Endothelial cell of umbilical vein (primary cell): ENCODE measurements around the gene RAD50. TPM values are rescaled to one million over a fixed set of nuclear protein-coding genes. Genes with fewer than 3 reads are reported as not detected.

ENCODE experiments used
- BruUV-seq: library from RNA; stranded (reverse); fragments of 400-500 nt; replicated peaks from 2 replicates; lab custom pipeline; 2021; lab: Mats Ljungman, UMichigan
- CTCF ChIA-PET: fragments of 300-600, 350-600 bp; sonication (Branson Sonifier 250); formaldehyde crosslinking; loops from one replicate; lab custom pipeline; 2021; ENCODE audit warnings: antibody characterized with exemption, inconsistent platforms; lab: Charles Lee
- POLR2A ChIA-PET: fragments of 300-600, 350-600 bp; sonication (Branson Sonifier 250); formaldehyde crosslinking; loops from one replicate; lab custom pipeline; 2021; ENCODE audit warnings: antibody characterized with exemption, inconsistent platforms; lab: Charles Lee
- DNase-seq: peaks from one replicate; pipeline ENCODE4 v3.0.0-alpha.2; 2011; ENCODE audit warnings: low read depth, low spot score
- FAIRE-seq: peaks from 2 replicates; lab custom pipeline; 2011; peaks lifted over from hg19 to GRCh38; lab: Jason Lieb, UNC
- H2AFZ ChIP-seq: 2 replicates; pipeline ENCODE4 v1.6.0; 2012; ENCODE audit warnings: low read depth, low read length, control low read depth, inconsistent platforms
- H3K27ac ChIP-seq: 2 replicates; pipeline ENCODE4 v1.5.1; 2011; ENCODE audit warnings: low read depth, mild to moderate bottlenecking, control low read depth, low read length, moderate library complexity; ENCODE audit not compliant: insufficient read depth
- H3K27me3 ChIP-seq, 2 experiments: 2 replicates each; pipeline versions ENCODE4 v1.6.0 to v1.6.1; 2011; ENCODE audit warnings: low read length in 2 of 2, mixed read lengths in 1 of 2; ENCODE audit not compliant: control insufficient read depth in 2 of 2, insufficient read depth in 2 of 2
- H3K36me3 ChIP-seq, 2 experiments: 2 replicates in 1 of 2; 3 replicates in 1 of 2; pipeline ENCODE4 v1.5.1; 2011; ENCODE audit warnings: low read length in 2 of 2, mild to moderate bottlenecking in 1 of 2, moderate library complexity in 1 of 2; ENCODE audit not compliant: control insufficient read depth in 2 of 2, insufficient read depth in 2 of 2; ENCODE audit errors: extremely low read depth in 1 of 2
- H3K4me1 ChIP-seq: 3 replicates; pipeline ENCODE4 v1.5.1; 2011; ENCODE audit warnings: mild to moderate bottlenecking, low read length; ENCODE audit not compliant: control insufficient read depth, insufficient read depth; ENCODE audit errors: extremely low read depth
- H3K4me2 ChIP-seq: 2 replicates; pipeline ENCODE4 v1.6.1; 2011; ENCODE audit warnings: low read length, control low read depth, mixed read lengths; ENCODE audit not compliant: insufficient read depth
- H3K4me3 ChIP-seq, 3 experiments: fragments of 200-600 bp in 1 of 3; sonication (generic), shearing (Covaris generic) in 1 of 3; replicated peaks in 1 of 3; 2 replicates each; pipeline ENCODE4 v1.5.1; 2011 to 2016; ENCODE audit warnings: control low read depth in 3 of 3, low read length in 3 of 3, mild to moderate bottlenecking in 2 of 3, inconsistent platforms in 1 of 3, low read depth in 1 of 3, moderate library complexity in 1 of 3; ENCODE audit not compliant: insufficient read depth in 1 of 3
- H3K79me2 ChIP-seq: 2 replicates; pipeline ENCODE4 v1.6.0; 2012; ENCODE audit warnings: low read length, inconsistent platforms; ENCODE audit not compliant: control insufficient read depth, insufficient read depth
- H3K9ac ChIP-seq: replicated peaks from 2 replicates; pipeline ENCODE3; 2011; ENCODE audit warnings: low read length, control low read depth; ENCODE audit not compliant: insufficient read depth; ENCODE audit errors: extremely low read depth
- H3K9me1 ChIP-seq: replicated peaks from 3 replicates; pipeline ENCODE4 v1.6.0; 2011; ENCODE audit warnings: mild to moderate bottlenecking, low read length; ENCODE audit not compliant: control insufficient read depth, insufficient read depth; ENCODE audit errors: extremely low read depth
- H3K9me3 ChIP-seq: replicated peaks from 2 replicates; pipeline ENCODE4 v1.5.1; 2012; ENCODE audit warnings: low read length, inconsistent platforms; ENCODE audit not compliant: control insufficient read depth, insufficient read depth
- H4K20me1 ChIP-seq: replicated peaks from 2 replicates; pipeline ENCODE3; 2011; ENCODE audit warnings: mild to moderate bottlenecking, low read length; ENCODE audit not compliant: control insufficient read depth, insufficient read depth; ENCODE audit errors: extremely low read depth
- CTCF ChIP-seq, 2 donors: IDR thresholded peaks; 1 replicate in 1 of 2; 2 replicates in 1 of 2; pipeline ENCODE4 v1.5.1; 2011; ENCODE audit warnings: low read length in 2 of 2, mild to moderate bottlenecking in 2 of 2, moderate library complexity in 2 of 2, control low read depth in 1 of 2, inconsistent platforms in 1 of 2, low read depth in 1 of 2; ENCODE audit not compliant: insufficient read depth in 1 of 2; ENCODE audit errors: extremely low read depth in 1 of 2
- EZH2 ChIP-seq: IDR thresholded peaks from 2 replicates; pipeline ENCODE4 v1.6.1; 2012; ENCODE audit warnings: borderline replicate concordance, low read depth, mild to moderate bottlenecking, moderate library complexity, low read length, inconsistent platforms; ENCODE audit not compliant: severe bottlenecking
- GATA2 ChIP-seq: IDR thresholded peaks from 2 replicates; pipeline ENCODE4 v1.7.0; 2011; ENCODE audit warnings: low read depth, mild to moderate bottlenecking, moderate library complexity, mixed read lengths, low read length; ENCODE audit not compliant: insufficient read length, insufficient read depth
- JUN ChIP-seq: IDR thresholded peaks from 2 replicates; pipeline ENCODE4 v1.6.1; 2011; ENCODE audit warnings: borderline replicate concordance, low read depth; ENCODE audit not compliant: insufficient read length, insufficient read depth
- MAX ChIP-seq: IDR thresholded peaks from 2 replicates; pipeline ENCODE4 v1.6.1; 2011; ENCODE audit not compliant: insufficient read depth, insufficient read length
- MYC ChIP-seq: IDR thresholded peaks from one replicate; pipeline ENCODE4 v1.6.1; 2011; ENCODE audit warnings: mild to moderate bottlenecking, low read depth, low read length
- POLR2A ChIP-seq: IDR thresholded peaks from 2 replicates; pipeline ENCODE4 v1.6.1; 2012; ENCODE audit warnings: low read depth, mild to moderate bottlenecking, control low read depth, low read length
- POLR2AphosphoS5 ChIP-seq: IDR thresholded peaks from 2 replicates; pipeline ENCODE4 v1.6.1; 2012; ENCODE audit warnings: low read depth, mild to moderate bottlenecking, control low read depth, low read length, moderate library complexity; ENCODE audit not compliant: insufficient read depth
- dilution Hi-C: fragments of 300-500 bp; cut with MboI; formaldehyde crosslinking; loops from one replicate; pipeline ENCODE4 v1.15.0; 2019; ENCODE audit warnings: low sequenced_read_pairs; ENCODE audit not compliant: extremely low pct_ligation_motif_present
- intact Hi-C: fragments of 100-400 bp; cut with micrococcal nuclease; formaldehyde crosslinking; loops from one replicate; pipeline ENCODE4 v1.10.0; 2022
- polyA plus RNA-seq, 4 experiments: library from polyadenylated mRNA; depleted of rRNA in 3 of 4; stranded (reverse) in 3 of 4; unstranded in 1 of 4; fragments of >200 nt; gene quantifications; 2 replicates each; pipeline versions ENCODE4 v1.2.1 to v1.2.3, GENCODE V29; 2011 to 2012; ENCODE audit warnings: missing spikeins in 1 of 4
- total RNA-seq: library from RNA; stranded (reverse); gene quantifications from 2 replicates; pipeline ENCODE4 v1.2.3, GENCODE V29; 2021

RAD50 gene
- total and polyA plus RNA-seq, 2 donors (not counting 3 experiments of a cell fraction or from before 2014, with no cell fraction given), result 6.1 to 20.4 TPM

GRCh38 chr5:132664696-132665209, 108.0 kb downstream of the RAD50 start:
- H3K36me3 ChIP-seq, result no peaks in the 10 kb centered on the region
- H3K79me2 ChIP-seq, result no peaks in the 10 kb centered on the region
- CTCF ChIA-PET, result no interaction called here
- intact Hi-C loops (no loop called here), dilution Hi-C loops (no loop called here)
- H3K27ac ChIP-seq, result no peak overlapping the region
- POLR2A ChIA-PET, result no interaction called here
- no peak overlapping the region for H3K4me2 ChIP-seq
- BruUV-seq, result no TSS peak
- H3K4me1 ChIP-seq, result no peaks in the 10 kb centered on the region
- no peaks in the 10 kb centered on the region for H3K9me1 ChIP-seq
- no peak overlapping the region for H3K9ac ChIP-seq
- H3K27me3 ChIP-seq, result peaks cover 0 to 2% of the 10 kb centered on the region in 2 experiments
- H3K9me3 ChIP-seq, result no peaks in the 10 kb centered on the region
- no peak overlapping the region for H3K4me3 ChIP-seq
- FAIRE-seq (no peak), DNase-seq (no peak)
- TF ChIP-seq MAX (no peak), GATA2 (no peak), POLR2AphosphoS5 (no peak), POLR2A (no peak), CTCF (IDR thresholded peaks at IDR 0.05; ENCODE audit: extremely low read depth in 1 of 2, insufficient read depth in 1 of 2, low read depth in 1 of 2, low read length in 2 of 2) (no peak), EZH2 (no peak), JUN (no peak), MYC (no peak)
- H2AFZ ChIP-seq, result no peak overlapping the region
- H4K20me1 ChIP-seq, result no peaks in the 10 kb centered on the region
